H1 (cell line): ENCODE results near the gene POLR1D. TPM values are rescaled to one million over a fixed set of nuclear protein-coding genes. Genes with fewer than 3 reads are reported as not detected.

Experiments used
- CTCF ChIA-PET: fragments of 300-600 bp; sonication (Branson Sonifier 250); formaldehyde crosslinking; loops from one replicate; lab custom pipeline; 2021; ENCODE audit not compliant: partially characterized antibody; lab: Charles Lee
- POLR2A ChIA-PET: fragments of 300-600 bp; sonication (Branson Sonifier 250); formaldehyde crosslinking; loops from one replicate; lab custom pipeline; 2021; ENCODE audit warnings: inconsistent platforms; ENCODE audit not compliant: partially characterized antibody; lab: Charles Lee
- DNase-seq, 2 experiments: peaks; one replicate each; pipeline versions ENCODE4 v3.0.0 to v3.0.0-alpha.2; 2010 to 2022; ENCODE audit warnings: low spot score in 2 of 2, low read depth in 1 of 2, mixed read lengths in 1 of 2
- FAIRE-seq: peaks from 2 replicates; lab custom pipeline; 2011; peaks lifted over from hg19 to GRCh38; lab: Jason Lieb, UNC
- H2AFZ ChIP-seq: 2 replicates; pipeline ENCODE4 v1.8.1; 2012; ENCODE audit warnings: low read length, inconsistent platforms
- H2AK5ac ChIP-seq: 2 replicates; pipeline ENCODE4 v1.6.1; 2013; ENCODE audit warnings: low read depth, low read length
- H2BK120ac ChIP-seq: replicated peaks from 2 replicates; pipeline ENCODE3; 2013; ENCODE audit warnings: low read depth, low read length, inconsistent platforms
- H2BK12ac ChIP-seq: 2 replicates; pipeline ENCODE4 v1.6.1; 2013; ENCODE audit warnings: low read depth, low read length
- H2BK15ac ChIP-seq: 2 replicates; pipeline ENCODE4 v1.6.1; 2013; ENCODE audit warnings: low read length
- H2BK20ac ChIP-seq: 2 replicates; pipeline ENCODE4 v1.6.1; 2013; ENCODE audit warnings: low read length
- H2BK5ac ChIP-seq: 2 replicates; pipeline ENCODE4 v1.6.1; 2013; ENCODE audit warnings: low read depth, low read length
- H3K14ac ChIP-seq: 2 replicates; pipeline ENCODE4 v1.6.1; 2013; ENCODE audit warnings: inconsistent platforms; ENCODE audit not compliant: insufficient read length
- H3K18ac ChIP-seq: 2 replicates; pipeline ENCODE4 v1.6.1; 2013; ENCODE audit warnings: low read length; ENCODE audit errors: extremely low read depth
- H3K23ac ChIP-seq: 2 replicates; pipeline ENCODE4 v1.6.1; 2013; ENCODE audit warnings: inconsistent platforms; ENCODE audit not compliant: insufficient read length
- H3K23me2 ChIP-seq: 2 replicates; pipeline ENCODE4 v1.6.1; 2013; ENCODE audit warnings: low read depth, low read length
- H3K27ac ChIP-seq: 2 replicates; pipeline ENCODE4 v1.6.1; 2011; ENCODE audit warnings: low read depth, low read length, inconsistent platforms
- H3K27me3 ChIP-seq, 4 experiments: replicated peaks in 1 of 4; 1 replicate in 1 of 4; 2 replicates in 3 of 4; pipeline versions ENCODE4 v1.6.1 to v1.8.1; 2011 to 2013; ENCODE audit warnings: low read length in 3 of 4, mild to moderate bottlenecking in 3 of 4, inconsistent platforms in 2 of 4, mixed read lengths in 2 of 4, moderate library complexity in 1 of 4; ENCODE audit not compliant: control insufficient read depth in 3 of 4, insufficient read depth in 3 of 4; ENCODE audit errors: extremely low read depth in 1 of 4
- H3K36me3 ChIP-seq, 4 experiments: 2 replicates each; pipeline versions ENCODE4 v1.6.1 to v1.8.1; 2011 to 2013; ENCODE audit warnings: mild to moderate bottlenecking in 4 of 4, low read length in 3 of 4, moderate library complexity in 2 of 4, control low read depth in 1 of 4, inconsistent platforms in 1 of 4; ENCODE audit not compliant: insufficient read depth in 4 of 4, control insufficient read depth in 2 of 4
- H3K4ac ChIP-seq: replicated peaks from 2 replicates; pipeline ENCODE3; 2013; ENCODE audit warnings: low read length, low read depth, mixed read lengths, inconsistent platforms; ENCODE audit not compliant: insufficient read length
- H3K4me1 ChIP-seq, 4 experiments: replicated peaks in 1 of 4; 1 replicate in 1 of 4; 2 replicates in 3 of 4; pipeline versions ENCODE4 v1.6.1 to v1.8.1; 2011 to 2013; ENCODE audit warnings: low read length in 3 of 4, inconsistent platforms in 2 of 4, mixed read lengths in 1 of 4; ENCODE audit not compliant: insufficient read depth in 4 of 4, control insufficient read depth in 3 of 4
- H3K4me2 ChIP-seq, 2 experiments: 2 replicates each; pipeline versions ENCODE4 v1.6.1 to v1.8.1; 2011 to 2013; ENCODE audit warnings: low read depth in 2 of 2, low read length in 2 of 2, control low read depth in 1 of 2, inconsistent platforms in 1 of 2, mild to moderate bottlenecking in 1 of 2; ENCODE audit not compliant: insufficient read depth in 1 of 2
- H3K4me3 ChIP-seq, 4 experiments: fragments of 200-600, 300-600 bp in 1 of 4; sonication (generic), shearing (Covaris generic), sonication (Bioruptor Twin) in 1 of 4; 2 replicates each; pipeline versions ENCODE4 v1.5.1 to v1.8.1; 2011 to 2016; ENCODE audit warnings: low read length in 4 of 4, low read depth in 3 of 4, control low read depth in 2 of 4, inconsistent platforms in 2 of 4, mild to moderate bottlenecking in 2 of 4, mixed read lengths in 1 of 4, moderate library complexity in 1 of 4; ENCODE audit not compliant: insufficient read depth in 2 of 4; ENCODE audit errors: extremely low read depth in 1 of 4
- H3K56ac ChIP-seq: replicated peaks from 2 replicates; pipeline ENCODE3; 2013; ENCODE audit warnings: low read depth, mild to moderate bottlenecking, mixed read lengths, low read length, inconsistent platforms; ENCODE audit not compliant: insufficient read length
- H3K79me1 ChIP-seq: 2 replicates; pipeline ENCODE4 v1.6.1; 2013; ENCODE audit warnings: low read depth, low read length, control low read depth
- H3K79me2 ChIP-seq, 2 experiments: 2 replicates each; pipeline versions ENCODE4 v1.6.1 to v1.8.1; 2012 to 2013; ENCODE audit warnings: low read length in 2 of 2, mild to moderate bottlenecking in 2 of 2, inconsistent platforms in 1 of 2; ENCODE audit not compliant: insufficient read depth in 2 of 2, control insufficient read depth in 1 of 2
- H3K9ac ChIP-seq, 4 experiments: replicated peaks in 1 of 4; 1 replicate in 1 of 4; 2 replicates in 3 of 4; pipeline versions ENCODE4 v1.6.1 to v1.8.1; 2011 to 2013; ENCODE audit warnings: low read depth in 3 of 4, low read length in 3 of 4, control low read depth in 2 of 4, mild to moderate bottlenecking in 2 of 4, moderate library complexity in 2 of 4, inconsistent platforms in 1 of 4; ENCODE audit errors: extremely low read depth in 1 of 4
- H3K9me3 ChIP-seq, 2 experiments: 2 replicates each; pipeline versions ENCODE4 v1.6.1 to v1.8.1; 2012 to 2013; ENCODE audit warnings: mild to moderate bottlenecking in 2 of 2, moderate library complexity in 2 of 2, control low read depth in 1 of 2, inconsistent platforms in 1 of 2, low read depth in 1 of 2, low read length in 1 of 2, mixed read lengths in 1 of 2; ENCODE audit not compliant: insufficient read depth in 2 of 2
- H4K20me1 ChIP-seq, 2 experiments: replicated peaks in 1 of 2; 2 replicates each; pipeline versions ENCODE3 to v1.8.1; 2011 to 2013; ENCODE audit warnings: inconsistent platforms in 2 of 2, low read length in 2 of 2, mild to moderate bottlenecking in 1 of 2; ENCODE audit not compliant: insufficient read depth in 2 of 2, control insufficient read depth in 1 of 2
- H4K5ac ChIP-seq: 2 replicates; pipeline ENCODE4 v1.6.1; 2013; ENCODE audit warnings: low read length, low read depth, mixed read lengths, inconsistent platforms; ENCODE audit not compliant: insufficient read length
- H4K8ac ChIP-seq: 2 replicates; pipeline ENCODE4 v1.8.0; 2013; ENCODE audit warnings: mild to moderate bottlenecking, moderate library complexity, low read length, inconsistent platforms; ENCODE audit not compliant: insufficient read depth; ENCODE audit errors: extremely low read depth
- H4K91ac ChIP-seq: replicated peaks from 2 replicates; pipeline ENCODE3; 2013; ENCODE audit warnings: low read length, mixed read lengths, inconsistent platforms; ENCODE audit not compliant: insufficient read length
- BCL11A ChIP-seq, 2 experiments: IDR thresholded peaks; one replicate each; pipeline ENCODE4 v1.6.1; 2011; ENCODE audit warnings: low read depth in 2 of 2, low read length in 2 of 2, mild to moderate bottlenecking in 2 of 2
- CHD1 ChIP-seq: IDR thresholded peaks from 2 replicates; pipeline ENCODE4 v1.6.1; 2012; ENCODE audit warnings: low read depth, low read length, improper control_type of control experiment
- CHD2 ChIP-seq: IDR thresholded peaks from 2 replicates; pipeline ENCODE4 v1.6.1; 2012; ENCODE audit warnings: low read length, improper control_type of control experiment
- E2F6 ChIP-seq: IDR thresholded peaks from 2 replicates; pipeline ENCODE4 v1.6.1; 2012; ENCODE audit warnings: inconsistent platforms
- EGR1 ChIP-seq: IDR thresholded peaks from 2 replicates; pipeline ENCODE4 v1.6.1; 2011; ENCODE audit warnings: low read depth, low read length, borderline replicate concordance
- HDAC2 ChIP-seq, 2 experiments: fragments of 300-600 bp in 1 of 2; sonication (generic) in 1 of 2; IDR thresholded peaks; 2 replicates each; pipeline ENCODE4 v1.6.1; 2011 to 2012; ENCODE audit warnings: low read depth in 2 of 2, low read length in 2 of 2, mild to moderate bottlenecking in 2 of 2, moderate library complexity in 2 of 2, borderline replicate concordance in 1 of 2, inconsistent platforms in 1 of 2
- KDM1A ChIP-seq: fragments of 200-600, 300-600 bp; sonication (generic); IDR thresholded peaks from 2 replicates; pipeline ENCODE4 v1.7.1; 2016; ENCODE audit warnings: mild to moderate bottlenecking, low read length, borderline replicate concordance
- KDM4A ChIP-seq: IDR thresholded peaks from one replicate; pipeline ENCODE4 v1.7.1; 2012; ENCODE audit warnings: low read depth, mild to moderate bottlenecking, moderate library complexity, low read length, inconsistent platforms; ENCODE audit not compliant: severe bottlenecking
- NANOG ChIP-seq: IDR thresholded peaks from 2 replicates; pipeline ENCODE4 v1.6.1; 2011; ENCODE audit warnings: low read length, low read depth, mild to moderate bottlenecking, inconsistent platforms; ENCODE audit not compliant: insufficient read depth, poor library complexity, severe bottlenecking
- POLR2AphosphoS5 ChIP-seq: IDR thresholded peaks from 2 replicates; pipeline ENCODE4 v1.6.1; 2011; ENCODE audit warnings: low read depth, low read length
- RFX5 ChIP-seq: IDR thresholded peaks from 2 replicates; pipeline ENCODE4 v1.6.1; 2011; ENCODE audit warnings: low read depth, low read length, improper control_type of control experiment, borderline replicate concordance
- SAP30 ChIP-seq: fragments of 300-600 bp; sonication (generic); IDR thresholded peaks from 2 replicates; pipeline ENCODE4 v1.7.1; 2012; ENCODE audit warnings: low read length, moderate library complexity, mild to moderate bottlenecking, inconsistent platforms; ENCODE audit not compliant: insufficient read depth, insufficient replicate concordance
- SP2 ChIP-seq: IDR thresholded peaks from 2 replicates; pipeline ENCODE4 v1.6.1; 2012; ENCODE audit warnings: mild to moderate bottlenecking, low read length, inconsistent platforms
- TAF1 ChIP-seq: IDR thresholded peaks from 2 replicates; pipeline ENCODE4 v1.6.1; 2011; ENCODE audit warnings: mild to moderate bottlenecking, low read depth, low read length
- WGBS, 2 experiments: shearing (Covaris generic) in 1 of 2; methylation state at CpG; one replicate each; pipeline versions ENCODE4 v1.1.6 to v1.1.7; 2013 to 2015; ENCODE audit warnings: low lambda C conversion rate in 2 of 2, mixed read lengths in 2 of 2, inconsistent platforms in 1 of 2, low coverage in 1 of 2, missing lambda C conversion rate in 1 of 2; ENCODE audit not compliant: insufficient replicate concordance in 2 of 2, insufficient coverage in 1 of 2, insufficient read length in 1 of 2; ENCODE audit errors: extremely low coverage in 1 of 2, missing lambda C conversion rate in 1 of 2; 5-methylcytosine and 5-hydroxymethylcytosine counted together
- polyA plus RNA-seq, 7 experiments: library from polyadenylated mRNA; depleted of rRNA in 3 of 7; stranded (reverse) in 5 of 7; unstranded in 2 of 7; fragments of >200 nt in 5 of 7; fragments of 200-250 nt in 2 of 7; gene quantifications; 1 replicate in 5 of 7; 2 replicates in 1 of 7; 4 replicates in 1 of 7; pipeline versions ENCODE4 v1.2.1 to v1.2.3, GENCODE V29; 2011 to 2013; ENCODE audit warnings: missing spikeins in 2 of 7, mixed read lengths in 2 of 7
- total RNA-seq: library from RNA; stranded (reverse); fragmentation: NEBNext Ultra II Directional; extraction: Animal tissue kit (Norgen Biotek cat#: 25700); gene quantifications from 2 replicates; pipeline ENCODE4 v1.2.1, GENCODE V29; 2021

Gene POLR1D
- total and polyA plus RNA-seq, 2 of the 8 experiments (the other 6 are each of a cell fraction or from before 2014, with no cell fraction given), result 226 to 232 TPM

- no peak overlapping the region for H2BK12ac ChIP-seq
- no peaks in the 10 kb centered on the region for H3K23me2 ChIP-seq
- H3K36me3 ChIP-seq, result no peaks in the 10 kb centered on the region
- no peaks in the 10 kb centered on the region for H3K9me3 ChIP-seq
- H2BK15ac ChIP-seq, result no peak overlapping the region
- H4K8ac ChIP-seq, result no peak overlapping the region
- no peak overlapping the region for H3K23ac ChIP-seq
- H3K4me1 ChIP-seq, result no peaks in the 10 kb centered on the region
- no peaks in the 10 kb centered on the region for H4K20me1 ChIP-seq
- no peak overlapping the region for H3K18ac ChIP-seq
- H3K4ac ChIP-seq, result no peak overlapping the region
- H3K4me3 ChIP-seq, result no peak overlapping the region
- H2BK5ac ChIP-seq, result no peak overlapping the region
- H4K91ac ChIP-seq, result no peak overlapping the region
- H2BK20ac ChIP-seq, result no peak overlapping the region
- no peak overlapping the region for H2BK120ac ChIP-seq
- H2AFZ ChIP-seq, result no peak overlapping the region
- peaks cover 0 to 34% of the 10 kb centered on the region in 2 experiments; a peak in 2 of 4 replicates for H3K79me2 ChIP-seq
- CTCF ChIA-PET, result no interaction called here
- H4K5ac ChIP-seq, result no peak overlapping the region
- no peak overlapping the region for H3K14ac ChIP-seq
- no peak overlapping the region for H3K56ac ChIP-seq
- H3K9ac ChIP-seq, result no peak overlapping the region
- WGBS, 2 experiments, result 100% methylated on average over 1 of the region's 1 CpG; no CpG with 5 or more reads in 1 of the 2 experiments
- DNase-seq (no peak), FAIRE-seq (no peak)
- H3K79me1 ChIP-seq, result no peaks in the 10 kb centered on the region
- no peak overlapping the region for H3K27ac ChIP-seq
- H3K4me2 ChIP-seq, result no peak overlapping the region
- H2AK5ac ChIP-seq, result no peak overlapping the region
- POLR2A ChIA-PET, result no interaction called here
- H3K27me3 ChIP-seq, result peaks cover 0 to 1% (median 0%) of the 10 kb centered on the region in 4 experiments; a peak in 1 of 7 replicates
- TF ChIP-seq POLR2AphosphoS5 (no peak), EGR1 (no peak), RFX5 (no peak), HDAC2 (IDR thresholded peaks at IDR 0.05; ENCODE audit: borderline replicate concordance in 1 of 2, low read depth in 2 of 2, low read length in 2 of 2) (no peak), BCL11A (IDR thresholded peaks at IDR 0.05; ENCODE audit: low read depth in 2 of 2, low read length in 2 of 2) (no peak), NANOG (no peak), SAP30 (no peak), CHD1 (no peak), CHD2 (no peak), SP2 (no peak), KDM4A (no peak), KDM1A (no peak), E2F6 (no peak), TAF1 (no peak)
Measured at GRCh38 chr13:27588405-27588804, 33.3 kb upstream of the POLR1D start.
